ENCODE results near the gene CALM1. TPM values are rescaled to one million over a fixed set of nuclear protein-coding genes. Genes with fewer than 3 reads are reported as not detected.

The CALM1 gene
- polyA plus RNA-seq, 1 donor from 2014 or later, result 373 TPM

DNA sequence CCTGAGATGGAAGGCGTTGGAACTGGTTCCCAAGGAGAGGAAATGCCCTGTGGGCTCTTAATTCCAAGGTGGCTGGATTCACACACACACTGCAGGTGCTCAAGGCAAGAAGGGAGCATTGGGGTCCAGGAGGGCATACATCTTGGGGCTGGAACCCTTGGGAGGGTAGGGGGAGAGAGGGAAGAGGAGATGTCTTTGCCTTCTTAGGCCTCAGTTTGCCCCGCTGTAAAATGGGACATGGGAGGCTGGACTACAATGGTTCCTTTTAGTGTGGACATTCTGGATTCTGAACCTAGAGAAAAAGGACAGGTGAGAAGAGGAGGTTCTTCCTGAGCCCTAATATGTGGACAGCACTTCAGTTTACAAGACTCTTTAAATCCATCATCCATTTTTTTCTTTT, 43.8 kb downstream of the CALM1 start:
- Histone ChIP-seq H3K27ac (ENCODE audit: low read length) (no peak overlapping the region), H3F3A (ENCODE audit: insufficient read depth, low read length, poor library complexity, severe bottlenecking) (no peaks in the 10 kb centered on the region), H3K9me2 (ENCODE audit: insufficient read depth, low read length) (no peaks in the 10 kb centered on the region), H2AFZ (ENCODE audit: low read depth, low read length) (no peak overlapping the region), H3K9ac (ENCODE audit: low read length) (no peak overlapping the region), H3K27me3 (ENCODE audit: insufficient read depth, low read depth, low read length) (no peaks in the 10 kb centered on the region), H3K36me3 (ENCODE audit: insufficient read depth, low read length) (no peaks in the 10 kb centered on the region), H3K4me3 (ENCODE audit: low read length) (no peak overlapping the region), H3K4me2 (ENCODE audit: low read length) (no peak overlapping the region), H4K20me1 (ENCODE audit: insufficient read depth) (no peaks in the 10 kb centered on the region), H3K79me2 (replicated peaks; ENCODE audit: insufficient read depth, low read length) (no peaks in the 10 kb centered on the region), H3K9me3 (ENCODE audit: low read length) (no peaks in the 10 kb centered on the region)
- TF ChIP-seq EP300 (conservative IDR thresholded peaks at IDR 0.05; ENCODE audit: poor library complexity, severe bottlenecking), result no peak
- TF ChIP-seq MXI1 (conservative IDR thresholded peaks at IDR 0.05; ENCODE audit: poor library complexity, severe bottlenecking), result no peak
- TF ChIP-seq, protein P1, sequence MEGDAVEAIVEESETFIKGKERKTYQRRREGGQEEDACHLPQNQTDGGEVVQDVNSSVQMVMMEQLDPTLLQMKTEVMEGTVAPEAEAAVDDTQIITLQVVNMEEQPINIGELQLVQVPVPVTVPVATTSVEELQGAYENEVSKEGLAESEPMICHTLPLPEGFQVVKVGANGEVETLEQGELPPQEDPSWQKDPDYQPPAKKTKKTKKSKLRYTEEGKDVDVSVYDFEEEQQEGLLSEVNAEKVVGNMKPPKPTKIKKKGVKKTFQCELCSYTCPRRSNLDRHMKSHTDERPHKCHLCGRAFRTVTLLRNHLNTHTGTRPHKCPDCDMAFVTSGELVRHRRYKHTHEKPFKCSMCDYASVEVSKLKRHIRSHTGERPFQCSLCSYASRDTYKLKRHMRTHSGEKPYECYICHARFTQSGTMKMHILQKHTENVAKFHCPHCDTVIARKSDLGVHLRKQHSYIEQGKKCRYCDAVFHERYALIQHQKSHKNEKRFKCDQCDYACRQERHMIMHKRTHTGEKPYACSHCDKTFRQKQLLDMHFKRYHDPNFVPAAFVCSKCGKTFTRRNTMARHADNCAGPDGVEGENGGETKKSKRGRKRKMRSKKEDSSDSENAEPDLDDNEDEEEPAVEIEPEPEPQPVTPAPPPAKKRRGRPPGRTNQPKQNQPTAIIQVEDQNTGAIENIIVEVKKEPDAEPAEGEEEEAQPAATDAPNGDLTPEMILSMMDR (IDR thresholded peaks at IDR 0.05; ENCODE audit: poor library complexity, severe bottlenecking), result no peak
- no peak for TF ChIP-seq EZH2 (IDR thresholded peaks at IDR 0.05; ENCODE audit: borderline replicate concordance, insufficient read depth, low read length, poor library complexity, severe bottlenecking)
- TF ChIP-seq SMC3 (conservative IDR thresholded peaks at IDR 0.05; ENCODE audit: poor library complexity), result no peak
- no peak for TF ChIP-seq POLR2AphosphoS5 (IDR thresholded peaks at IDR 0.05)
- no peak for TF ChIP-seq TAF1 (IDR thresholded peaks at IDR 0.05; ENCODE audit: low read depth)
- TF ChIP-seq RAD21 (conservative IDR thresholded peaks at IDR 0.05), result no peak

DNA sequence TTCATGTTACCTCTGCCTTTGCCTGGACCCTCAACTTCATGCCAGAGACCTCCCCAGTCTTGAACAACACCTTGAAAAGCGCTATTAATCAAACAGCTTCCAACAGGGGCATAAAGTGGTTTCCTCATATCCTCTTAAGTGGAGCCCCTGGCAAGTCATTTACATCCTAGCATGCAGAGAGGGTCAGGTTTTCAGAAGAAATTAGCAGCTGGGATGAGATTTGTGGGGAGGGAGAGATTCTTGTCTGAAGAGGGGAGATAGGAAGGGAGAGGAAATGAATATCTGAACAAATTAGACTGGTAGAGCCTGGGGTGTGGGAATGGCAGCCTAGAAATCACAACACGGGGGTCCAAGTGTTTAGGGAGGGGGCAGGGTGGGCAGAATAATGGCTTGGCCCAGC, 45.6 kb downstream of the CALM1 start:
- no peaks in the 10 kb centered on the region for H4K20me1 ChIP-seq (ENCODE audit: insufficient read depth)

GRCh38 chr14:90443161-90444076, 46.6 kb downstream of the CALM1 start:
- Histone ChIP-seq H2AFZ (ENCODE audit: low read depth, low read length) (no peak overlapping the region), H4K20me1 (ENCODE audit: insufficient read depth) (no peaks in the 10 kb centered on the region), H3F3A (ENCODE audit: insufficient read depth, low read length, poor library complexity, severe bottlenecking) (no peaks in the 10 kb centered on the region), H3K4me3 (ENCODE audit: low read length) (no peak overlapping the region), H3K27me3 (ENCODE audit: insufficient read depth, low read depth, low read length) (no peaks in the 10 kb centered on the region), H3K27ac (ENCODE audit: low read length) (peak overlapping the region; percentile 19), H3K36me3 (ENCODE audit: insufficient read depth, low read length) (no peaks in the 10 kb centered on the region), H3K9me3 (ENCODE audit: low read length) (peaks cover 5% of the 10 kb centered on the region), H3K9me2 (ENCODE audit: insufficient read depth, low read length) (no peaks in the 10 kb centered on the region), H3K79me2 (replicated peaks; ENCODE audit: insufficient read depth, low read length) (no peaks in the 10 kb centered on the region), H3K4me2 (ENCODE audit: low read length) (no peak overlapping the region), H3K9ac (ENCODE audit: low read length) (no peak overlapping the region)
- TF ChIP-seq RAD21 (conservative IDR thresholded peaks at IDR 0.05) (no peak), EP300 (conservative IDR thresholded peaks at IDR 0.05; ENCODE audit: poor library complexity, severe bottlenecking) (no peak), POLR2AphosphoS5 (IDR thresholded peaks at IDR 0.05) (no peak), EZH2 (IDR thresholded peaks at IDR 0.05; ENCODE audit: borderline replicate concordance, insufficient read depth, low read length, poor library complexity, severe bottlenecking) (no peak), MXI1 (conservative IDR thresholded peaks at IDR 0.05; ENCODE audit: poor library complexity, severe bottlenecking) (no peak), TAF1 (IDR thresholded peaks at IDR 0.05; ENCODE audit: low read depth) (no peak), SMC3 (conservative IDR thresholded peaks at IDR 0.05; ENCODE audit: poor library complexity) (no peak)
- TF ChIP-seq, protein P1 (IDR thresholded peaks at IDR 0.05; ENCODE audit: poor library complexity, severe bottlenecking), result no peak
- TF ChIP-seq, protein P2, sequence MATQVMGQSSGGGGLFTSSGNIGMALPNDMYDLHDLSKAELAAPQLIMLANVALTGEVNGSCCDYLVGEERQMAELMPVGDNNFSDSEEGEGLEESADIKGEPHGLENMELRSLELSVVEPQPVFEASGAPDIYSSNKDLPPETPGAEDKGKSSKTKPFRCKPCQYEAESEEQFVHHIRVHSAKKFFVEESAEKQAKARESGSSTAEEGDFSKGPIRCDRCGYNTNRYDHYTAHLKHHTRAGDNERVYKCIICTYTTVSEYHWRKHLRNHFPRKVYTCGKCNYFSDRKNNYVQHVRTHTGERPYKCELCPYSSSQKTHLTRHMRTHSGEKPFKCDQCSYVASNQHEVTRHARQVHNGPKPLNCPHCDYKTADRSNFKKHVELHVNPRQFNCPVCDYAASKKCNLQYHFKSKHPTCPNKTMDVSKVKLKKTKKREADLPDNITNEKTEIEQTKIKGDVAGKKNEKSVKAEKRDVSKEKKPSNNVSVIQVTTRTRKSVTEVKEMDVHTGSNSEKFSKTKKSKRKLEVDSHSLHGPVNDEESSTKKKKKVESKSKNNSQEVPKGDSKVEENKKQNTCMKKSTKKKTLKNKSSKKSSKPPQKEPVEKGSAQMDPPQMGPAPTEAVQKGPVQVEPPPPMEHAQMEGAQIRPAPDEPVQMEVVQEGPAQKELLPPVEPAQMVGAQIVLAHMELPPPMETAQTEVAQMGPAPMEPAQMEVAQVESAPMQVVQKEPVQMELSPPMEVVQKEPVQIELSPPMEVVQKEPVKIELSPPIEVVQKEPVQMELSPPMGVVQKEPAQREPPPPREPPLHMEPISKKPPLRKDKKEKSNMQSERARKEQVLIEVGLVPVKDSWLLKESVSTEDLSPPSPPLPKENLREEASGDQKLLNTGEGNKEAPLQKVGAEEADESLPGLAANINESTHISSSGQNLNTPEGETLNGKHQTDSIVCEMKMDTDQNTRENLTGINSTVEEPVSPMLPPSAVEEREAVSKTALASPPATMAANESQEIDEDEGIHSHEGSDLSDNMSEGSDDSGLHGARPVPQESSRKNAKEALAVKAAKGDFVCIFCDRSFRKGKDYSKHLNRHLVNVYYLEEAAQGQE (IDR thresholded peaks at IDR 0.05; ENCODE audit: borderline replicate concordance), result no peak

More for the DNA sequence above, 45.6 kb downstream of the CALM1 start:
- no peaks in the 10 kb centered on the region for H3F3A ChIP-seq (ENCODE audit: insufficient read depth, low read length, poor library complexity, severe bottlenecking)
- no peak overlapping the region for H3K4me3 ChIP-seq (ENCODE audit: low read length)
- H3K9me3 ChIP-seq (ENCODE audit: low read length), result no peaks in the 10 kb centered on the region
- H3K79me2 ChIP-seq (replicated peaks; ENCODE audit: insufficient read depth, low read length), result no peaks in the 10 kb centered on the region
- no peak overlapping the region for H3K4me2 ChIP-seq (ENCODE audit: low read length)
- no peaks in the 10 kb centered on the region for H3K9me2 ChIP-seq (ENCODE audit: insufficient read depth, low read length)
- no peak overlapping the region for H3K9ac ChIP-seq (ENCODE audit: low read length)
- TF ChIP-seq MXI1 (conservative IDR thresholded peaks at IDR 0.05; ENCODE audit: poor library complexity, severe bottlenecking), result no peak
- TF ChIP-seq POLR2AphosphoS5 (IDR thresholded peaks at IDR 0.05), result no peak
- no peak for TF ChIP-seq EZH2 (IDR thresholded peaks at IDR 0.05; ENCODE audit: borderline replicate concordance, insufficient read depth, low read length, poor library complexity, severe bottlenecking)
- no peak for TF ChIP-seq TAF1 (IDR thresholded peaks at IDR 0.05; ENCODE audit: low read depth)
- no peak overlapping the region for H2AFZ ChIP-seq (ENCODE audit: low read depth, low read length)
- no peaks in the 10 kb centered on the region for H3K36me3 ChIP-seq (ENCODE audit: insufficient read depth, low read length)
- no peak overlapping the region for H3K27ac ChIP-seq (ENCODE audit: low read length)
- H3K27me3 ChIP-seq (ENCODE audit: insufficient read depth, low read depth, low read length), result no peaks in the 10 kb centered on the region

All from neural cell (in vitro differentiated cells).